Ishikawa (cell line): ENCODE measurements around the gene WWOX.

Source experiments
- CEBPB ChIP-seq: IDR thresholded peaks from 2 replicates; pipeline ENCODE4 v1.6.1; 2012
- CREB1 ChIP-seq: IDR thresholded peaks from 2 replicates; pipeline ENCODE4 v1.6.1; 2012; ENCODE audit warnings: low read depth
- EGR1 ChIP-seq: IDR thresholded peaks from 2 replicates; pipeline ENCODE4 v1.6.1; 2012
- EP300 ChIP-seq: IDR thresholded peaks from 2 replicates; pipeline ENCODE4 v1.6.1; 2012; ENCODE audit warnings: borderline replicate concordance
- FOXM1 ChIP-seq: IDR thresholded peaks from 2 replicates; pipeline ENCODE4 v1.6.1; 2012; ENCODE audit warnings: low read depth, borderline replicate concordance
- NFIC ChIP-seq: IDR thresholded peaks from 2 replicates; pipeline ENCODE4 v1.6.1; 2012
- RAD21 ChIP-seq: IDR thresholded peaks from 2 replicates; pipeline ENCODE4 v1.6.1; 2012; ENCODE audit warnings: low read depth
- REST ChIP-seq: IDR thresholded peaks from 2 replicates; pipeline ENCODE4 v1.6.1; 2012; ENCODE audit warnings: low read depth, mild to moderate bottlenecking
- TAF1 ChIP-seq: IDR thresholded peaks from 2 replicates; pipeline ENCODE4 v1.6.1; 2012; ENCODE audit warnings: low read depth, mild to moderate bottlenecking
- TCF12 ChIP-seq: IDR thresholded peaks from 2 replicates; pipeline ENCODE4 v1.6.1; 2012; ENCODE audit warnings: low read depth
- TEAD4 ChIP-seq: IDR thresholded peaks from 2 replicates; pipeline ENCODE4 v1.6.1; 2012
- YY1 ChIP-seq: IDR thresholded peaks from 2 replicates; pipeline ENCODE4 v1.6.1; 2012; ENCODE audit warnings: low read depth
- ZBTB7A ChIP-seq: IDR thresholded peaks from 2 replicates; pipeline ENCODE4 v1.6.1; 2012; ENCODE audit warnings: low read depth
- TF ChIP-seq, protein P1 (sequence below): IDR thresholded peaks from 2 replicates; pipeline ENCODE4 v1.6.1; 2012
- TF ChIP-seq, protein P2 (sequence below): IDR thresholded peaks from 2 replicates; pipeline ENCODE4 v1.6.1; 2012

WWOX gene

DNA sequence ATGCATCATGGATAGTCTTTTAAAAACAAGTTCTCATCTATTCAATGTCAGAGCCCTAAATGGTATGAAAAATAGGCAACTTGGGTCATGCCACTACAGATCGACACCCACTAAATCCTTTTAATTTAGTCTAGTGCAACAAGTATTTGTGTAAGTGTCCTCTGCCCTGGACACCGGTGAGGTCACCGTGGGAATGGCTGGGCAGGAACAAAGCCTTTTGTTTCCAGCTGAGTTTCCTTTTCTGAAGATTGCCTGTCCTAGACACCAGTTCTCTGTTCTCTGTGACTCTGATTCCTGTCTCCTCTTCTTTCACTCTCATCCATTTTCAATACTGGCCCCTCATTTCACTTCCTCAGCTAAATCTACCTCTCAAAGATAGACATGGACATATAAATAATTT lies 1054.6 kb downstream of the WWOX start:
- TF ChIP-seq ZBTB7A (no peak), EGR1 (no peak), TEAD4 (no peak), CREB1 (no peak), TAF1 (no peak), YY1 (no peak), NFIC (no peak), RAD21 (no peak), CEBPB (no peak)
- TF ChIP-seq, protein P1, sequence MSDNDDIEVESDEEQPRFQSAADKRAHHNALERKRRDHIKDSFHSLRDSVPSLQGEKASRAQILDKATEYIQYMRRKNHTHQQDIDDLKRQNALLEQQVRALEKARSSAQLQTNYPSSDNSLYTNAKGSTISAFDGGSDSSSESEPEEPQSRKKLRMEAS: no peak
- TF ChIP-seq, protein P2, sequence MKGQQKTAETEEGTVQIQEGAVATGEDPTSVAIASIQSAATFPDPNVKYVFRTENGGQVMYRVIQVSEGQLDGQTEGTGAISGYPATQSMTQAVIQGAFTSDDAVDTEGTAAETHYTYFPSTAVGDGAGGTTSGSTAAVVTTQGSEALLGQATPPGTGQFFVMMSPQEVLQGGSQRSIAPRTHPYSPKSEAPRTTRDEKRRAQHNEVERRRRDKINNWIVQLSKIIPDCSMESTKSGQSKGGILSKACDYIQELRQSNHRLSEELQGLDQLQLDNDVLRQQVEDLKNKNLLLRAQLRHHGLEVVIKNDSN: no peak

GRCh38 chr16:79155471-79155870 lies 1056.0 kb downstream of the WWOX start:
- TF ChIP-seq REST (no peak), YY1 (no peak), CEBPB (no peak), ZBTB7A (no peak)
- TF ChIP-seq, protein P2: no peak

DNA sequence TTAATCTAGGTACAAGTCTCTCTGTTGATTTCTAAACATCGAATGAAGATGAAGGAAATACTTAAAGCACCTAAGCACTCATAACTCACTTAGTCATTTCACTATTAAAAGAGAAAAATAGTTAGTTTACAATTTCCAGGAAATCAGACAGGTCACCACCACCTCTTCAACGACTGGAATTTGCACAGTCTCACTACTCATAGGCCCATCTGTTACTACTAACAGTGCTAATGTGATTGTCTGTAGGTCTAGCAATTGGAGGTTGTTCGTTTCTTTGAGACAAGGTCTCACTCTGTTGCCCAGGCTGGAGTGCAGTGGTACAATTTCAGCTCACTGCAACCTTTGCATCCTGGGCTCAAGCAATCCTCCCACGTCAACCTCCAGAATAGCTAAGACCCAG lies 1056.5 kb downstream of the WWOX start:
- no peak for TF ChIP-seq FOXM1
- TF ChIP-seq RAD21: no peak
- TF ChIP-seq, protein P1: no peak
- no peak for TF ChIP-seq REST
- TF ChIP-seq TAF1: no peak
- no peak for TF ChIP-seq TCF12
- no peak for TF ChIP-seq CEBPB
- TF ChIP-seq, protein P2: no peak
- TF ChIP-seq EP300: no peak
- no peak for TF ChIP-seq TEAD4
- TF ChIP-seq YY1: no peak

DNA sequence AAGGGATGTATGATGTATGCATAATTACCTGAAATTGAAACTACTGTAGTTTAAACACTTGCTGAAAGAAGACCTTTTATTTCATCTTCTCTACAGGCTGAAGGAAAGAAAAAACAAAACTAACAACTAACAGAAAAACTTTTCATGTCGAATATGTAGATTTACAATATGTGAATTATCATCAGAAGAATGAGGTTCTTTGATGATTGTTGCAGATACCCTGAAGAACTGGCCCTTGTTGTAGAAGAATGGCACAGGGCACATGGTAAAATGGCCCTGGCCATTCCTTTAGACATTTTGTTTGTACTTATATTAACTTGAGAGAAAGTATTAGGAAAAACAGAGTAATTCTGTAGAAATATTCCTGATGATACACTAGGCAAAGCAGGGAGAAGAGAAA lies 1057.3 kb downstream of the WWOX start:
- TF ChIP-seq TEAD4 (no peak), YY1 (no peak), FOXM1 (no peak), TAF1 (no peak), NFIC (no peak), CEBPB (no peak), EP300 (no peak), RAD21 (no peak), ZBTB7A (no peak), TCF12 (no peak), REST (no peak), CREB1 (no peak), EGR1 (no peak)
- TF ChIP-seq, protein P1: no peak
- TF ChIP-seq, protein P2: no peak

GRCh38 chr16:79158337-79158736 lies 1058.9 kb downstream of the WWOX start:
- TF ChIP-seq TCF12 (no peak), NFIC (no peak), RAD21 (no peak), CEBPB (no peak), EGR1 (no peak), YY1 (no peak), FOXM1 (no peak), EP300 (no peak)
- TF ChIP-seq, protein P1: no peak
- TF ChIP-seq, protein P2: no peak
